HCT116 (cell line): ENCODE results near the gene TLE3. TPM values are rescaled to one million over a fixed set of nuclear protein-coding genes. Genes with fewer than 3 reads are reported as not detected.
A peak's percentile ranks its signal among the peaks of the same experiment; 100 is the strongest.

ENCODE experiments used
- ATAC-seq: fragments of 200-7000 bp; cut with Tn5 transposase; 2 replicates; pipeline ENCODE4 v1.9.1; 2020; ENCODE audit warnings: mild to moderate bottlenecking, moderate library complexity
- BruUV-seq: library from RNA; stranded (reverse); fragments of 400-500 nt; replicated peaks from 2 replicates; lab custom pipeline; 2021; lab: Mats Ljungman, UMichigan
- CTCF ChIA-PET: fragments of 300-600 bp; sonication (Branson Sonifier 250); formaldehyde crosslinking; loops from one replicate; lab custom pipeline; 2021; ENCODE audit warnings: antibody characterized with exemption; lab: Charles Lee
- POLR2A ChIA-PET: fragments of 300-600, 350-600 bp; sonication (Branson Sonifier 250); formaldehyde crosslinking; loops from one replicate; lab custom pipeline; 2021; ENCODE audit warnings: antibody characterized with exemption; lab: Charles Lee
- RAD21 ChIA-PET, 2 experiments: fragments of 300-600 bp; sonication (Branson Sonifier 250); formaldehyde crosslinking; loops; one replicate each; lab custom pipeline; 2023; ENCODE audit warnings: low total read pairs in 2 of 2; ENCODE audit not compliant: uncharacterized antibody in 2 of 2, unreplicated experiment in 2 of 2, low non-redundant PET in 1 of 2; lab: Charles Lee
- DNase-seq: peaks from one replicate; pipeline ENCODE4 v3.0.0-alpha.2; 2010; ENCODE audit warnings: low read depth, low spot score
- H2AFZ ChIP-seq: fragments of 200-600 bp; shearing (Covaris generic), sonication (generic); 2 replicates; pipeline ENCODE4 v1.6.1; 2017; ENCODE audit warnings: low read depth, mixed run types, mixed read lengths, antibody characterized with exemption, low read length; ENCODE audit not compliant: poor library complexity, severe bottlenecking
- H3K27ac ChIP-seq: 2 replicates; pipeline ENCODE4 v1.5.1; 2012; ENCODE audit warnings: low read depth, low read length
- H3K27me3 ChIP-seq: fragments of 200-600 bp; sonication (generic); 2 replicates; pipeline ENCODE4 v1.6.1; 2016; ENCODE audit warnings: mixed run types, low read length, mixed read lengths; ENCODE audit not compliant: insufficient read depth
- H3K36me3 ChIP-seq, 2 experiments: fragments of 200-500 bp in 1 of 2; fragments of 200-600 bp in 1 of 2; sonication (Bioruptor generic) in 1 of 2; sonication (generic) in 1 of 2; 2 replicates each; pipeline versions ENCODE4 v1.5.1 to v1.6.1; 2014 to 2016; ENCODE audit warnings: low read length in 2 of 2, inconsistent platforms in 1 of 2, mixed read lengths in 1 of 2, mixed run types in 1 of 2; ENCODE audit not compliant: insufficient read depth in 2 of 2, control insufficient read depth in 1 of 2
- H3K4me1 ChIP-seq, 2 experiments: fragments of 200-600 bp in 1 of 2; sonication (generic) in 1 of 2; 2 replicates each; pipeline versions ENCODE4 v1.5.1 to v1.6.1; 2012 to 2017; ENCODE audit warnings: low read length in 2 of 2, inconsistent platforms in 1 of 2, mild to moderate bottlenecking in 1 of 2, mixed read lengths in 1 of 2, mixed run types in 1 of 2, moderate library complexity in 1 of 2; ENCODE audit not compliant: insufficient read depth in 2 of 2, control insufficient read depth in 1 of 2
- H3K4me2 ChIP-seq: fragments of 200-600 bp; sonication (generic); 2 replicates; pipeline ENCODE4 v1.6.1; 2017; ENCODE audit warnings: mixed run types, low read length, mixed read lengths
- H3K4me3 ChIP-seq, 2 experiments: fragments of 200-600 bp in 1 of 2; sonication (generic) in 1 of 2; replicated peaks in 1 of 2; 2 replicates each; pipeline ENCODE4 v1.5.1; 2011 to 2016; ENCODE audit warnings: low read length in 2 of 2, control low read depth in 1 of 2, low read depth in 1 of 2, mild to moderate bottlenecking in 1 of 2, mixed read lengths in 1 of 2, mixed run types in 1 of 2
- H3K79me2 ChIP-seq: fragments of 200-600 bp; sonication (generic); 2 replicates; pipeline ENCODE4 v1.6.1; 2017; ENCODE audit warnings: mild to moderate bottlenecking, mixed run types, low read length, moderate library complexity, mixed read lengths; ENCODE audit not compliant: insufficient read depth
- H3K9ac ChIP-seq: fragments of 200-600 bp; sonication (generic); 2 replicates; pipeline ENCODE4 v1.6.1; 2016; ENCODE audit warnings: low read length, mixed read lengths
- H3K9me2 ChIP-seq: fragments of 200-600 bp; sonication (generic), shearing (Covaris generic); 2 replicates; pipeline ENCODE4 v1.6.1; 2017; ENCODE audit warnings: mixed run types, mild to moderate bottlenecking, moderate library complexity; ENCODE audit not compliant: insufficient read depth
- H3K9me3 ChIP-seq, 2 experiments: fragments of 200-500 bp in 1 of 2; fragments of 200-600 bp in 1 of 2; sonication (Bioruptor generic) in 1 of 2; sonication (generic) in 1 of 2; 2 replicates each; pipeline ENCODE4 v1.6.1; 2014 to 2017; ENCODE audit warnings: low read length in 2 of 2, mixed read lengths in 2 of 2, inconsistent platforms in 1 of 2, low read depth in 1 of 2, mild to moderate bottlenecking in 1 of 2, mixed run types in 1 of 2, moderate library complexity in 1 of 2; ENCODE audit not compliant: control insufficient read depth in 1 of 2, insufficient read depth in 1 of 2
- H4K20me1 ChIP-seq: fragments of 200-600 bp; sonication (generic), shearing (Covaris generic); 2 replicates; pipeline ENCODE4 v1.6.1; 2017; ENCODE audit warnings: mixed run types, mild to moderate bottlenecking, moderate library complexity; ENCODE audit not compliant: insufficient read depth
- EZH2phosphoT487 ChIP-seq: fragments of 200-600 bp; IDR thresholded peaks from 2 replicates; pipeline ENCODE4 v1.6.1; 2018; ENCODE audit warnings: antibody characterized with exemption, borderline replicate concordance
- JUND ChIP-seq: IDR thresholded peaks from 2 replicates; pipeline ENCODE4 v1.6.1; 2012
- REST ChIP-seq: IDR thresholded peaks from 2 replicates; pipeline ENCODE4 v1.6.1; 2012; ENCODE audit warnings: low read depth
- intact Hi-C: fragments of 100-400 bp; cut with micrococcal nuclease; formaldehyde crosslinking; loops from 2 replicates; pipeline ENCODE4 v1.10.0; 2022
- total RNA-seq: library from RNA; stranded (reverse); gene quantifications from one replicate; pipeline ENCODE4 v1.2.1, GENCODE V29; 2021; ENCODE audit not compliant: unreplicated experiment
- TF ChIP-seq, protein P1 (sequence below): IDR thresholded peaks from 2 replicates; pipeline ENCODE4 v1.6.1; 2012

Gene TLE3
- total RNA-seq, 1 experiment from 2014 or later: 53.9 TPM

GRCh38 chr15:70140543-70141375 lies 43.0 kb upstream of the TLE3 start:
- Histone ChIP-seq H3K36me3 (no peaks in the 10 kb centered on the region), H3K79me2 (no peaks in the 10 kb centered on the region), H3K9me2 (no peaks in the 10 kb centered on the region), H3K27ac (no peak overlapping the region), H3K4me3 (no peak overlapping the region), H3K4me1 (no peaks in the 10 kb centered on the region), H3K9me3 (no peaks in the 10 kb centered on the region), H2AFZ (no peak overlapping the region), H3K27me3 (peaks cover 9% of the 10 kb centered on the region), H3K9ac (no peak overlapping the region), H3K4me2 (0 out of 2 replicates have a peak overlapping the region, but pooled peaks have one; percentile 5), H4K20me1 (no peaks in the 10 kb centered on the region)
- RAD21 ChIA-PET: interaction anchor here in 1 of 2 experiments (0.9 kb wide), 1 partner anchor 68 kb away, joined by 3 read pairs; no protein-coding TSS in a partner anchor
- DNase-seq (no peak), ATAC-seq (no peak)
- CTCF ChIA-PET: no interaction called here
- POLR2A ChIA-PET: no interaction called here
- intact Hi-C loops: no loop called here
- BruUV-seq: no TSS peak
- TF ChIP-seq, protein P1, sequence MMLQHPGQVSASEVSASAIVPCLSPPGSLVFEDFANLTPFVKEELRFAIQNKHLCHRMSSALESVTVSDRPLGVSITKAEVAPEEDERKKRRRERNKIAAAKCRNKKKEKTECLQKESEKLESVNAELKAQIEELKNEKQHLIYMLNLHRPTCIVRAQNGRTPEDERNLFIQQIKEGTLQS: no peak
- TF ChIP-seq JUND (no peak), REST (no peak), EZH2phosphoT487 (no peak)
